GM19455 (cell line): ENCODE measurements around the gene SPINK7.
"Not testable (repeated sequence)": the region's sequence is repeated elsewhere in the genome, so short reads cannot be mapped to it uniquely, and the experiment has no call there.

Experiments used
- ATAC-seq: cut with Tn5 transposase; IDR thresholded peaks from one replicate; pipeline ENCODE4 v1.9.1; 2021; ENCODE audit not compliant: unreplicated experiment

SPINK7 gene

GRCh38 chr5:148312153-148312552 lies at the start of gene SPINK7:
Gene SPINK7 (plus strand): TSS chr5:148312423. CDS start chr5:148312484, 61 bp downstream.
- no peak for ATAC-seq

- no peak for ATAC-seq
Observed at GRCh38 chr5:148267962-148268361, 44.3 kb upstream of the SPINK7 start.

GRCh38 chr5:148268566-148268965 lies 43.7 kb upstream of the SPINK7 start, which contains the start of gene SPINK13:
Gene SPINK13 (plus strand): TSS chr5:148268794. CDS start chr5:148270073, 1,279 bp downstream.
- ATAC-seq, result no peak

- not testable (repeated sequence) for ATAC-seq
Observed at GRCh38 chr5:148275129-148275528, 37.1 kb upstream of the SPINK7 start.

- not testable (repeated sequence) for ATAC-seq
Observed at GRCh38 chr5:148280893-148281292, 31.3 kb upstream of the SPINK7 start.

- not testable (repeated sequence) for ATAC-seq
Observed at GRCh38 chr5:148281336-148281735, 30.9 kb upstream of the SPINK7 start.

- no peak for ATAC-seq
Observed at GRCh38 chr5:148290271-148291195, 21.7 kb upstream of the SPINK7 start.

- ATAC-seq, result no peak
Observed at GRCh38 chr5:148297731-148298130, 14.5 kb upstream of the SPINK7 start.

- ATAC-seq, result no peak
Observed at GRCh38 chr5:148306446-148306845, 5.8 kb upstream of the SPINK7 start.

- ATAC-seq, result no peak
Observed at GRCh38 chr5:148309019-148309418, 3.2 kb upstream of the SPINK7 start.

- ATAC-seq, result no peak
Observed at GRCh38 chr5:148309746-148310145, 2.5 kb upstream of the SPINK7 start.

- no peak for ATAC-seq
Observed at GRCh38 chr5:148311484-148311883, 739 bp upstream of the SPINK7 start.

- no peak for ATAC-seq
Observed at GRCh38 chr5:148314187-148314586, 2.0 kb downstream of the SPINK7 start.

GRCh38 chr5:148314731-148315130 lies 2.5 kb downstream of the SPINK7 start:
- ATAC-seq, result no peak

- ATAC-seq, result not testable (repeated sequence)
Observed at GRCh38 chr5:148320011-148320963, 8.1 kb downstream of the SPINK7 start.

- ATAC-seq, result no peak
Observed at GRCh38 chr5:148333262-148333849, 21.1 kb downstream of the SPINK7 start.

- no peak for ATAC-seq
Observed at GRCh38 chr5:148335259-148335658, 23.0 kb downstream of the SPINK7 start, which contains the start of gene SPINK9. Gene SPINK9 (plus strand): TSS chr5:148335559. CDS start chr5:148335614, 55 bp downstream.

- no peak for ATAC-seq
Observed at GRCh38 chr5:148336704-148337435, 24.6 kb downstream of the SPINK7 start.

GRCh38 chr5:148342371-148343045 lies 30.3 kb downstream of the SPINK7 start:
- ATAC-seq, result no peak

- ATAC-seq, result no peak
Observed at GRCh38 chr5:148343046-148343407, 30.8 kb downstream of the SPINK7 start.
